PC-3 (cell line): ENCODE measurements around the gene ETNK2.

Experiments used
- CTCF ChIP-seq: fragments of 300-600 bp; sonication (generic); conservative IDR thresholded peaks from 2 replicates; pipeline ENCODE4 v1.5.1; 2017; ENCODE audit warnings: antibody characterized with exemption, low read depth, mild to moderate bottlenecking, low read length
- EZH2 ChIP-seq: fragments of 300-600 bp; sonication (generic); IDR thresholded peaks from one replicate; pipeline ENCODE4 v1.6.1; 2017; ENCODE audit warnings: antibody characterized with exemption, mild to moderate bottlenecking, low read length; ENCODE audit not compliant: unreplicated experiment
- EZH2phosphoT487 ChIP-seq: fragments of 300-600 bp; sonication (generic); IDR thresholded peaks from 2 replicates; pipeline ENCODE4 v1.6.1; 2018; ENCODE audit warnings: mild to moderate bottlenecking, antibody characterized with exemption, low read length, borderline replicate concordance

- TF ChIP-seq CTCF (no peak), EZH2phosphoT487 (no peak), EZH2 (no peak)
These were observed 10.0 kb upstream of the ETNK2 start for GRCh38 chr1:204161609-204162493.
